GM12878 (cell line): ENCODE measurements around the gene MLLT3. TPM values are rescaled to one million over a fixed set of nuclear protein-coding genes. Genes with fewer than 3 reads are reported as not detected.

Experiments used
- BACH1 ChIP-seq: fragments of 450-650 bp; IDR thresholded peaks from 2 replicates; pipeline ENCODE4 v1.6.1; 2017; ENCODE audit warnings: mild to moderate bottlenecking, borderline replicate concordance
- CBX5 ChIP-seq: sonication (generic); IDR thresholded peaks from 2 replicates; pipeline ENCODE4 v1.6.1; 2016; ENCODE audit warnings: low read depth, moderate library complexity, mild to moderate bottlenecking, inconsistent platforms
- CHD2 ChIP-seq: IDR thresholded peaks from 2 replicates; pipeline ENCODE4 v1.6.1; 2011; ENCODE audit warnings: low read depth, low read length, improper control_type of control experiment, borderline replicate concordance
- HCFC1 ChIP-seq: fragments of 150-350 bp; IDR thresholded peaks from 2 replicates; pipeline ENCODE4 v1.6.1; 2014; ENCODE audit warnings: low read length
- HDAC2 ChIP-seq: fragments of 200-600 bp; sonication (generic); IDR thresholded peaks from 2 replicates; pipeline ENCODE4 v1.6.1; 2017
- KAT2A ChIP-seq: conservative IDR thresholded peaks from 2 replicates; pipeline ENCODE4 v1.6.1; 2011; ENCODE audit warnings: low read depth, low read length; ENCODE audit not compliant: control insufficient read depth
- LARP7 ChIP-seq: fragments of 450-650 bp; IDR thresholded peaks from 2 replicates; pipeline ENCODE4 v1.6.1; 2017; ENCODE audit warnings: mild to moderate bottlenecking
- MTA2 ChIP-seq: fragments of 450-650 bp; IDR thresholded peaks from 2 replicates; pipeline ENCODE4 v1.6.1; 2016; ENCODE audit warnings: low read depth, mild to moderate bottlenecking, moderate library complexity
- NR2C1 ChIP-seq: fragments of 450-650 bp; IDR thresholded peaks from 2 replicates; pipeline ENCODE4 v1.6.1; 2017; ENCODE audit warnings: antibody characterized with exemption, mild to moderate bottlenecking, moderate library complexity
- NR2C2 ChIP-seq: IDR thresholded peaks from 2 replicates; pipeline ENCODE4 v1.6.1; 2011; ENCODE audit warnings: borderline replicate concordance, low read depth; ENCODE audit not compliant: control insufficient read depth, insufficient read length
- RAD21 ChIP-seq: IDR thresholded peaks from 2 replicates; pipeline ENCODE4 v1.6.1; 2011; ENCODE audit warnings: mild to moderate bottlenecking, low read depth, low read length, moderate library complexity; ENCODE audit not compliant: insufficient read depth
- RFX5 ChIP-seq: IDR thresholded peaks from 2 replicates; pipeline ENCODE4 v1.6.1; 2011; ENCODE audit warnings: low read depth, low read length, improper control_type of control experiment
- SIN3A ChIP-seq: IDR thresholded peaks from 2 replicates; pipeline ENCODE4 v1.6.1; 2012; ENCODE audit warnings: low read depth, low read length, improper control_type of control experiment
- SMC3 ChIP-seq: IDR thresholded peaks from 2 replicates; pipeline ENCODE4 v1.6.1; 2011; ENCODE audit warnings: low read length, improper control_type of control experiment, borderline replicate concordance
- SP1 ChIP-seq: IDR thresholded peaks from one replicate; pipeline ENCODE4 v1.6.1; 2011; ENCODE audit warnings: low read depth, low read length
- TARDBP ChIP-seq: IDR thresholded peaks from 2 replicates; pipeline ENCODE4 v1.6.1; 2016; ENCODE audit warnings: borderline replicate concordance
- ZNF622 ChIP-seq: fragments of 450-650 bp; IDR thresholded peaks from 2 replicates; pipeline ENCODE4 v1.6.1; 2017; ENCODE audit warnings: mild to moderate bottlenecking, inconsistent platforms
- ZZZ3 ChIP-seq: IDR thresholded peaks from 2 replicates; pipeline ENCODE4 v1.6.1; 2011; ENCODE audit warnings: low read depth; ENCODE audit not compliant: control insufficient read depth, insufficient read length
- polyA plus RNA-seq, 11 experiments: library from polyadenylated mRNA; depleted of rRNA in 4 of 11; unstranded in 6 of 11; stranded (reverse) in 5 of 11; fragments of >200 nt; fragmentation: Nextera tagmentation in 4 of 11; fragmentation: Illumina TruSeq in 1 of 11; extraction: Ambion mirVana in 4 of 11; extraction: Trizol in 1 of 11; gene quantifications; 1 replicate in 1 of 11; 2 replicates in 10 of 11; pipeline versions ENCODE4 v1.2.1 to v1.2.3, GENCODE V29; 2011 to 2016; ENCODE audit warnings: inconsistent platforms in 2 of 11, missing spikeins in 2 of 11, low read depth in 1 of 11
- total RNA-seq, 4 experiments: library from RNA; depleted of rRNA in 3 of 4; stranded (reverse); fragments of >200 nt in 3 of 4; fragmentation: Illumina TruSeq in 1 of 4; extraction: Trizol in 1 of 4; gene quantifications; 2 replicates each; pipeline versions ENCODE4 v1.2.1 to v1.2.3, GENCODE V29; 2013 to 2021
- TF ChIP-seq, protein P1 (sequence below): fragments of 450-650 bp; IDR thresholded peaks from 2 replicates; pipeline ENCODE4 v1.6.1; 2018; ENCODE audit warnings: borderline replicate concordance, mild to moderate bottlenecking; ENCODE audit not compliant: partially characterized antibody
- TF ChIP-seq, protein P2 (sequence below): IDR thresholded peaks from 2 replicates; pipeline ENCODE4 v1.6.1; 2012; ENCODE audit warnings: low read length, inconsistent platforms
- TF ChIP-seq, protein P3 (sequence below): fragments of 450-650 bp; IDR thresholded peaks from 2 replicates; pipeline ENCODE4 v1.6.1; 2017; ENCODE audit warnings: mild to moderate bottlenecking
- TF ChIP-seq, protein P4 (sequence below): fragments of 450-650 bp; IDR thresholded peaks from 2 replicates; pipeline ENCODE4 v1.6.1; 2017; ENCODE audit warnings: mild to moderate bottlenecking, moderate library complexity

The MLLT3 gene
- total and polyA plus RNA-seq, 10 of the 15 experiments (the other 5 are each of a cell fraction or from before 2014, with no cell fraction given): 17.7 to 72.3 (median 35.6) TPM

DNA sequence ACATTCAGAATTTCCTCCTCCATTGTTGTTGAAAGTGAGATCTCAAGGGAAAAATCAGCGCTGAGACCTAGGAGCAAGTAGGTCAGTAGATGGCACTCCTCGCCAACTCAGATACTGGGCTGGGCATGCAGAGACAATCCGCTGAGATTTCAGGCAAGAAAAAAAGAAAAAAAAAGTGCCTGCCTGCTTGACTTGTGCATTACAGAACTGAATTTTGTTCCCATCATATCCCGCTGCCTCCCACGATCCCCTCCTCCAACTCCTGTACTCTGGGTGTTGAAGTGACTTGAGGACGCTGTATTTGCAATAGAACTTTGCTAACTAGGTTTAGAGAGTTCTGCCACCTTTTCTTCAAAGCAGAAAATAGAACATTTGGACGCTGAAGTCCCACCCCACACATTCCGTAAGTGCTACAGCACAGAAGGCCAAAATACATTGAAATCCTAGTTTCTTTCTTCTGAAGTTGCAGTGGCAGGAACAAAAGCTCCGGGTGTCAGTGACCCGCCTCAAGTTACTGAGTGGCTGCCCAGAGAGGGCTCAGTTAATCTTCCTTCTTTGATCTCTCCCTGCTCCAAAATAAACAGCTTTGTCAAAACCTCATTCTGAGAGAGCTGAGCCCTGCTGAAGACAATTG is 265.8 kb downstream of the MLLT3 start (continued):
- TF ChIP-seq, protein P1, sequence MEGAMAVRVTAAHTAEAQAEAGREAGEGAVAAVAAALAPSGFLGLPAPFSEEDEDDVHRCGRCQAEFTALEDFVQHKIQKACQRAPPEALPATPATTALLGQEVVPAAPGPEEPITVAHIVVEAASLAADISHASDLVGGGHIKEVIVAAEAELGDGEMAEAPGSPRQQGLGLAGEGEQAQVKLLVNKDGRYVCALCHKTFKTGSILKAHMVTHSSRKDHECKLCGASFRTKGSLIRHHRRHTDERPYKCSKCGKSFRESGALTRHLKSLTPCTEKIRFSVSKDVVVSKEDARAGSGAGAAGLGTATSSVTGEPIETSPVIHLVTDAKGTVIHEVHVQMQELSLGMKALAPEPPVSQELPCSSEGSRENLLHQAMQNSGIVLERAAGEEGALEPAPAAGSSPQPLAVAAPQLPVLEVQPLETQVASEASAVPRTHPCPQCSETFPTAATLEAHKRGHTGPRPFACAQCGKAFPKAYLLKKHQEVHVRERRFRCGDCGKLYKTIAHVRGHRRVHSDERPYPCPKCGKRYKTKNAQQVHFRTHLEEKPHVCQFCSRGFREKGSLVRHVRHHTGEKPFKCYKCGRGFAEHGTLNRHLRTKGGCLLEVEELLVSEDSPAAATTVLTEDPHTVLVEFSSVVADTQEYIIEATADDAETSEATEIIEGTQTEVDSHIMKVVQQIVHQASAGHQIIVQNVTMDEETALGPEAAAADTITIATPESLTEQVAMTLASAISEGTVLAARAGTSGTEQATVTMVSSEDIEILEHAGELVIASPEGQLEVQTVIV: no peak
- no peak for TF ChIP-seq CHD2
- TF ChIP-seq NR2C1: no peak
- no peak for TF ChIP-seq HDAC2
- no peak for TF ChIP-seq MTA2
- TF ChIP-seq ZZZ3: no peak
- no peak for TF ChIP-seq TARDBP
- TF ChIP-seq RFX5: no peak
- no peak for TF ChIP-seq LARP7
- TF ChIP-seq BACH1: no peak
- TF ChIP-seq KAT2A: no peak
- TF ChIP-seq SP1: no peak
- TF ChIP-seq, protein P2, sequence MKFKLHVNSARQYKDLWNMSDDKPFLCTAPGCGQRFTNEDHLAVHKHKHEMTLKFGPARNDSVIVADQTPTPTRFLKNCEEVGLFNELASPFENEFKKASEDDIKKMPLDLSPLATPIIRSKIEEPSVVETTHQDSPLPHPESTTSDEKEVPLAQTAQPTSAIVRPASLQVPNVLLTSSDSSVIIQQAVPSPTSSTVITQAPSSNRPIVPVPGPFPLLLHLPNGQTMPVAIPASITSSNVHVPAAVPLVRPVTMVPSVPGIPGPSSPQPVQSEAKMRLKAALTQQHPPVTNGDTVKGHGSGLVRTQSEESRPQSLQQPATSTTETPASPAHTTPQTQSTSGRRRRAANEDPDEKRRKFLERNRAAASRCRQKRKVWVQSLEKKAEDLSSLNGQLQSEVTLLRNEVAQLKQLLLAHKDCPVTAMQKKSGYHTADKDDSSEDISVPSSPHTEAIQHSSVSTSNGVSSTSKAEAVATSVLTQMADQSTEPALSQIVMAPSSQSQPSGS: no peak
- TF ChIP-seq, protein P3, sequence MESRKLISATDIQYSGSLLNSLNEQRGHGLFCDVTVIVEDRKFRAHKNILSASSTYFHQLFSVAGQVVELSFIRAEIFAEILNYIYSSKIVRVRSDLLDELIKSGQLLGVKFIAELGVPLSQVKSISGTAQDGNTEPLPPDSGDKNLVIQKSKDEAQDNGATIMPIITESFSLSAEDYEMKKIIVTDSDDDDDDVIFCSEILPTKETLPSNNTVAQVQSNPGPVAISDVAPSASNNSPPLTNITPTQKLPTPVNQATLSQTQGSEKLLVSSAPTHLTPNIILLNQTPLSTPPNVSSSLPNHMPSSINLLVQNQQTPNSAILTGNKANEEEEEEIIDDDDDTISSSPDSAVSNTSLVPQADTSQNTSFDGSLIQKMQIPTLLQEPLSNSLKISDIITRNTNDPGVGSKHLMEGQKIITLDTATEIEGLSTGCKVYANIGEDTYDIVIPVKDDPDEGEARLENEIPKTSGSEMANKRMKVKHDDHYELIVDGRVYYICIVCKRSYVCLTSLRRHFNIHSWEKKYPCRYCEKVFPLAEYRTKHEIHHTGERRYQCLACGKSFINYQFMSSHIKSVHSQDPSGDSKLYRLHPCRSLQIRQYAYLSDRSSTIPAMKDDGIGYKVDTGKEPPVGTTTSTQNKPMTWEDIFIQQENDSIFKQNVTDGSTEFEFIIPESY: peak; percentile 46; the same call in 1 of the 2 replicates
- no peak for TF ChIP-seq SIN3A
- TF ChIP-seq, protein P4, sequence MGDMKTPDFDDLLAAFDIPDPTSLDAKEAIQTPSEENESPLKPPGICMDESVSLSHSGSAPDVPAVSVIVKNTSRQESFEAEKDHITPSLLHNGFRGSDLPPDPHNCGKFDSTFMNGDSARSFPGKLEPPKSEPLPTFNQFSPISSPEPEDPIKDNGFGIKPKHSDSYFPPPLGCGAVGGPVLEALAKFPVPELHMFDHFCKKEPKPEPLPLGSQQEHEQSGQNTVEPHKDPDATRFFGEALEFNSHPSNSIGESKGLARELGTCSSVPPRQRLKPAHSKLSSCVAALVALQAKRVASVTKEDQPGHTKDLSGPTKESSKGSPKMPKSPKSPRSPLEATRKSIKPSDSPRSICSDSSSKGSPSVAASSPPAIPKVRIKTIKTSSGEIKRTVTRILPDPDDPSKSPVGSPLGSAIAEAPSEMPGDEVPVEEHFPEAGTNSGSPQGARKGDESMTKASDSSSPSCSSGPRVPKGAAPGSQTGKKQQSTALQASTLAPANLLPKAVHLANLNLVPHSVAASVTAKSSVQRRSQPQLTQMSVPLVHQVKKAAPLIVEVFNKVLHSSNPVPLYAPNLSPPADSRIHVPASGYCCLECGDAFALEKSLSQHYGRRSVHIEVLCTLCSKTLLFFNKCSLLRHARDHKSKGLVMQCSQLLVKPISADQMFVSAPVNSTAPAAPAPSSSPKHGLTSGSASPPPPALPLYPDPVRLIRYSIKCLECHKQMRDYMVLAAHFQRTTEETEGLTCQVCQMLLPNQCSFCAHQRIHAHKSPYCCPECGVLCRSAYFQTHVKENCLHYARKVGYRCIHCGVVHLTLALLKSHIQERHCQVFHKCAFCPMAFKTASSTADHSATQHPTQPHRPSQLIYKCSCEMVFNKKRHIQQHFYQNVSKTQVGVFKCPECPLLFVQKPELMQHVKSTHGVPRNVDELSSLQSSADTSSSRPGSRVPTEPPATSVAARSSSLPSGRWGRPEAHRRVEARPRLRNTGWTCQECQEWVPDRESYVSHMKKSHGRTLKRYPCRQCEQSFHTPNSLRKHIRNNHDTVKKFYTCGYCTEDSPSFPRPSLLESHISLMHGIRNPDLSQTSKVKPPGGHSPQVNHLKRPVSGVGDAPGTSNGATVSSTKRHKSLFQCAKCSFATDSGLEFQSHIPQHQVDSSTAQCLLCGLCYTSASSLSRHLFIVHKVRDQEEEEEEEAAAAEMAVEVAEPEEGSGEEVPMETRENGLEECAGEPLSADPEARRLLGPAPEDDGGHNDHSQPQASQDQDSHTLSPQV: no peak
- peak; percentile 97 for TF ChIP-seq RAD21
- no peak for TF ChIP-seq NR2C2
- TF ChIP-seq SMC3: peak; percentile 78; the same call in 1 of the 2 replicates
- no peak for TF ChIP-seq CBX5
- TF ChIP-seq HCFC1: no peak
- TF ChIP-seq ZNF622: no peak
